SK-N-SH (cell line): Measurements from ENCODE around the gene TOX4. TPM values are rescaled to one million over a fixed set of nuclear protein-coding genes. Genes with fewer than 3 reads are reported as not detected.

Source experiments
- CTCF ChIA-PET: fragments of 300-600, 350-600 bp; formaldehyde crosslinking; extraction: SDS; loops from one replicate; lab custom pipeline; 2021; lab: Yijun Ruan, JAX
- POLR2A ChIA-PET: fragments of 350-600 bp; sonication (Branson Sonifier 250); formaldehyde crosslinking; extraction: SDS; loops from one replicate; lab custom pipeline; 2020; ENCODE audit warnings: antibody characterized with exemption, inconsistent platforms; lab: Yijun Ruan, JAX
- DNase-seq: peaks from one replicate; pipeline ENCODE4 v3.0.0; 2012
- H2AFZ ChIP-seq: fragments of 200-600 bp; sonication (generic); 2 replicates; pipeline ENCODE4 v1.8.1; 2016; ENCODE audit warnings: antibody characterized with exemption, mild to moderate bottlenecking, low read depth
- H3F3A ChIP-seq: fragments of 200-600 bp; sonication (generic); replicated peaks from 2 replicates; pipeline ENCODE3; 2016; ENCODE audit warnings: antibody characterized with exemption, mild to moderate bottlenecking; ENCODE audit not compliant: insufficient read depth
- H3K27ac ChIP-seq, 2 experiments: fragments of 200-500 bp in 1 of 2; fragments of 200-600 bp in 1 of 2; sonication (Bioruptor generic) in 1 of 2; sonication (generic), shearing (Covaris generic) in 1 of 2; 2 replicates each; pipeline versions ENCODE4 v1.5.1 to v1.6.1; 2014 to 2016; ENCODE audit warnings: low read depth in 2 of 2, inconsistent platforms in 1 of 2, low read length in 1 of 2, mild to moderate bottlenecking in 1 of 2, mixed read lengths in 1 of 2
- H3K27me3 ChIP-seq: fragments of 200-600 bp; sonication (generic), shearing (Covaris generic); 2 replicates; pipeline ENCODE4 v1.6.1; 2016; ENCODE audit warnings: mixed run types; ENCODE audit not compliant: insufficient read depth
- H3K36me3 ChIP-seq, 2 experiments: fragments of 200-500 bp in 1 of 2; fragments of 200-600 bp in 1 of 2; sonication (Bioruptor generic) in 1 of 2; sonication (generic) in 1 of 2; replicated peaks in 1 of 2; 2 replicates each; pipeline versions ENCODE3 to v1.5.1; 2014 to 2016; ENCODE audit warnings: low read length in 1 of 2, mild to moderate bottlenecking in 1 of 2; ENCODE audit not compliant: insufficient read depth in 2 of 2, control insufficient read depth in 1 of 2
- H3K4me1 ChIP-seq, 2 experiments: fragments of 200-500 bp in 1 of 2; fragments of 200-600 bp in 1 of 2; sonication (Bioruptor generic) in 1 of 2; sonication (generic), shearing (Covaris generic) in 1 of 2; 2 replicates each; pipeline versions ENCODE4 v1.5.1 to v1.6.1; 2014 to 2016; ENCODE audit warnings: low read depth in 1 of 2, low read length in 1 of 2, mixed run types in 1 of 2; ENCODE audit not compliant: insufficient read depth in 2 of 2, control insufficient read depth in 1 of 2
- H3K4me2 ChIP-seq: fragments of 200-600 bp; sonication (generic), shearing (Covaris generic); 2 replicates; pipeline ENCODE4 v1.6.1; 2017; ENCODE audit warnings: mixed run types
- H3K4me3 ChIP-seq, 2 experiments: fragments of 200-500 bp in 1 of 2; fragments of 200-600 bp in 1 of 2; sonication (Bioruptor generic) in 1 of 2; sonication (generic), shearing (Covaris generic) in 1 of 2; 2 replicates each; pipeline versions ENCODE4 v1.5.1 to v1.8.1; 2014 to 2016; ENCODE audit warnings: low read depth in 2 of 2, inconsistent platforms in 1 of 2, low read length in 1 of 2, mild to moderate bottlenecking in 1 of 2, mixed read lengths in 1 of 2, moderate library complexity in 1 of 2
- H3K79me2 ChIP-seq: fragments of 200-600 bp; sonication (generic); 2 replicates; pipeline ENCODE4 v1.8.1; 2017; ENCODE audit warnings: mild to moderate bottlenecking; ENCODE audit not compliant: insufficient read depth
- H3K9ac ChIP-seq: fragments of 200-600 bp; sonication (generic); 2 replicates; pipeline ENCODE4 v1.6.1; 2017; ENCODE audit warnings: mixed run types
- H3K9me2 ChIP-seq: fragments of 200-600 bp; sonication (generic); 2 replicates; pipeline ENCODE4 v1.6.1; 2017; ENCODE audit warnings: mixed run types
- H3K9me3 ChIP-seq: fragments of 200-600 bp; sonication (generic); 2 replicates; pipeline ENCODE4 v1.6.1; 2017; ENCODE audit warnings: mixed run types, mild to moderate bottlenecking, moderate library complexity
- H4K20me1 ChIP-seq: fragments of 200-600 bp; sonication (generic); 2 replicates; pipeline ENCODE4 v1.6.1; 2017; ENCODE audit warnings: mild to moderate bottlenecking, mixed run types; ENCODE audit not compliant: insufficient read depth
- JUND ChIP-seq: IDR thresholded peaks from 2 replicates; pipeline ENCODE4 v1.4.0; 2012
- MEF2A ChIP-seq: IDR thresholded peaks from 2 replicates; pipeline ENCODE4 v1.4.0; 2012; ENCODE audit warnings: low read depth, borderline replicate concordance
- RAD21 ChIP-seq: IDR thresholded peaks from 2 replicates; pipeline ENCODE4 v1.6.1; 2012; ENCODE audit warnings: mild to moderate bottlenecking, low read length
- WGBS: methylation state at CpG from one replicate; pipeline ENCODE4 v1.1.6; 2017; ENCODE audit warnings: low lambda C conversion rate; 5-methylcytosine and 5-hydroxymethylcytosine counted together
- polyA plus RNA-seq, 3 experiments: library from polyadenylated mRNA; depleted of rRNA; stranded (reverse); fragments of >200 nt; gene quantifications; 2 replicates each; pipeline ENCODE4 v1.2.3, GENCODE V29; 2012
- TF ChIP-seq, protein P1 (sequence below): IDR thresholded peaks from 2 replicates; pipeline ENCODE4; 2012
- TF ChIP-seq, protein P2 (sequence below): fragments of 200-600 bp; sonication (generic); IDR thresholded peaks from 2 replicates; pipeline ENCODE4 v1.6.1; 2017; ENCODE audit warnings: antibody characterized with exemption, mild to moderate bottlenecking, moderate library complexity
- TF ChIP-seq, protein P3 (sequence below): IDR thresholded peaks from 2 replicates; pipeline ENCODE4 v1.4.0; 2012; ENCODE audit warnings: low read depth, borderline replicate concordance

TOX4 gene
- polyA plus RNA-seq, 1 of the 3 experiments (the other 2 are of a cell fraction), result 52.3 TPM

DNA sequence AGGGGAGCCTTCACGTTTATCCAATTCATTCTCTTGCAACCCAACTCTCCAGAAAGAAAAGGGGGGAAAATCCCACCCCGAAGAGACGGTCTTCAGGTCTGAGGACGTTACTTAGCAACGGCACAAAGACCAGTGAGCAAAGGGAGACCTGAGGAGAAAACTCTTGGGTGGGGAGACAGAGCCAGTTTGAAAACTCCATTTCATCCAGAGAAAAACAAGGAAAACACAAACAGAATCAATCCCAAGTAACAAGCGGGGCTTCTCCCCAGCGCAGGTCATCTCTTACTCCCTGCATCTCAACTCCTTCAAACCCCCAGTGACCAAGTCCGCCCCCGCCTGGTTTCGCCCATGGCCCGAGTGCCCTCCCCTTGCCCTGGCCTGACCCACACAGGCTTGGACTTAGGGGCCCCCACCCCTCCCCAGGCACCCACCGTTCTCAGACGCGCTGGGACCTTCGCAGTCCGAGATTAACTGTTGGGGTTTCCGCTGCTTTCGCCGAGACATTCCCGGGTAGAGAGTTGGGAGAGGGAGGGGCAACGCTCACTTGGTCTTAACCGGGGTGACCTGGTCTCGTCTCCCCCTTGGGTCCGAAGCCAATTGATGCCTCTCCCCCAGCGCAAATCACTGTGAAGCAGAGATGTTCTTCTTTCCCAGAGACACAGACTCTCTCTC, 59.6 kb downstream of the TOX4 start:
- Histone ChIP-seq H3K4me3 (peak overlapping the region; percentile 45 to 60), H3K27me3 (peaks cover 37% of the 10 kb centered on the region), H3K9ac (no peak overlapping the region), H3K36me3 (no peaks in the 10 kb centered on the region), H3K79me2 (no peaks in the 10 kb centered on the region), H3K27ac (no peak overlapping the region), H3F3A (no peaks in the 10 kb centered on the region), H2AFZ (peak overlapping the region; percentile 51; the same call in 1 of the 2 replicates), H3K4me2 (peak overlapping the region; percentile 77), H3K9me2 (no peaks in the 10 kb centered on the region), H4K20me1 (no peaks in the 10 kb centered on the region), H3K9me3 (no peaks in the 10 kb centered on the region), H3K4me1 (peaks cover 4 to 8% of the 10 kb centered on the region in 2 experiments; a peak in 2 of 4 replicates)
- POLR2A ChIA-PET, result no interaction called here
- WGBS, result 17% methylated on average over 19 of the region's 25 CpGs
- TF ChIP-seq, protein P1, sequence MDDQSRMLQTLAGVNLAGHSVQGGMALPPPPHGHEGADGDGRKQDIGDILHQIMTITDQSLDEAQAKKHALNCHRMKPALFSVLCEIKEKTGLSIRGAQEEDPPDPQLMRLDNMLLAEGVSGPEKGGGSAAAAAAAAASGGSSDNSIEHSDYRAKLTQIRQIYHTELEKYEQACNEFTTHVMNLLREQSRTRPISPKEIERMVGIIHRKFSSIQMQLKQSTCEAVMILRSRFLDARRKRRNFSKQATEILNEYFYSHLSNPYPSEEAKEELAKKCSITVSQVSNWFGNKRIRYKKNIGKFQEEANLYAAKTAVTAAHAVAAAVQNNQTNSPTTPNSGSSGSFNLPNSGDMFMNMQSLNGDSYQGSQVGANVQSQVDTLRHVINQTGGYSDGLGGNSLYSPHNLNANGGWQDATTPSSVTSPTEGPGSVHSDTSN, result no peak
- no peak for DNase-seq
- CTCF ChIA-PET, result interaction anchor here (1.0 to 1.3 kb wide), 2 partner anchors 21 to 38 kb away, joined by 3 to 4 read pairs; no protein-coding TSS in a partner anchor

DNA sequence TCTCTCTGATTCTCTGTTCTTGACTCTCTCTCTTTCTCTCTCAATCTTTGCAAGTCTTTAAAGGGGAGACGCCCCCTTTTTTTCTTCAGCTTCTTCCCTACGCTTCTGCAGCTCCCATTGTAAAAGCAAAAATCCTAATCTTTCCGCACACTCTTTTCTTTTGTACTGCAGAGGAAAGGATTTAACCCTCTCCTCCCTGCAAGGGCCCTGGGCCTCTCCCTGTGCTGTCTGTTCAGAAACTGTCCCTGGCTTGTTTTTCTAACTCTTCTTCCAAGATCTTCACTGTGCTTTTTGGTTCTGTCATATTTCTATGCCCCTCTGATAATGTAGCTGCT, 60.1 kb downstream of the TOX4 start:
- 36% methylated on average over 3 of the region's 3 CpGs for WGBS
- no peaks in the 10 kb centered on the region for H4K20me1 ChIP-seq
- H3K9me2 ChIP-seq, result no peaks in the 10 kb centered on the region
- no peaks in the 10 kb centered on the region for H3F3A ChIP-seq
- peaks cover 37% of the 10 kb centered on the region for H3K27me3 ChIP-seq
- peaks cover 3 to 8% of the 10 kb centered on the region in 2 experiments; a peak in 2 of 4 replicates for H3K4me1 ChIP-seq
- no peaks in the 10 kb centered on the region for H3K79me2 ChIP-seq
- H3K4me3 ChIP-seq, result peak overlapping the region; percentile 45 to 60; a peak in 3 of 4 replicates
- no peak for TF ChIP-seq MEF2A
- TF ChIP-seq JUND, result no peak
- TF ChIP-seq, protein P2, sequence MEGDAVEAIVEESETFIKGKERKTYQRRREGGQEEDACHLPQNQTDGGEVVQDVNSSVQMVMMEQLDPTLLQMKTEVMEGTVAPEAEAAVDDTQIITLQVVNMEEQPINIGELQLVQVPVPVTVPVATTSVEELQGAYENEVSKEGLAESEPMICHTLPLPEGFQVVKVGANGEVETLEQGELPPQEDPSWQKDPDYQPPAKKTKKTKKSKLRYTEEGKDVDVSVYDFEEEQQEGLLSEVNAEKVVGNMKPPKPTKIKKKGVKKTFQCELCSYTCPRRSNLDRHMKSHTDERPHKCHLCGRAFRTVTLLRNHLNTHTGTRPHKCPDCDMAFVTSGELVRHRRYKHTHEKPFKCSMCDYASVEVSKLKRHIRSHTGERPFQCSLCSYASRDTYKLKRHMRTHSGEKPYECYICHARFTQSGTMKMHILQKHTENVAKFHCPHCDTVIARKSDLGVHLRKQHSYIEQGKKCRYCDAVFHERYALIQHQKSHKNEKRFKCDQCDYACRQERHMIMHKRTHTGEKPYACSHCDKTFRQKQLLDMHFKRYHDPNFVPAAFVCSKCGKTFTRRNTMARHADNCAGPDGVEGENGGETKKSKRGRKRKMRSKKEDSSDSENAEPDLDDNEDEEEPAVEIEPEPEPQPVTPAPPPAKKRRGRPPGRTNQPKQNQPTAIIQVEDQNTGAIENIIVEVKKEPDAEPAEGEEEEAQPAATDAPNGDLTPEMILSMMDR, result no peak
- no peak for TF ChIP-seq RAD21
- TF ChIP-seq, protein P3, sequence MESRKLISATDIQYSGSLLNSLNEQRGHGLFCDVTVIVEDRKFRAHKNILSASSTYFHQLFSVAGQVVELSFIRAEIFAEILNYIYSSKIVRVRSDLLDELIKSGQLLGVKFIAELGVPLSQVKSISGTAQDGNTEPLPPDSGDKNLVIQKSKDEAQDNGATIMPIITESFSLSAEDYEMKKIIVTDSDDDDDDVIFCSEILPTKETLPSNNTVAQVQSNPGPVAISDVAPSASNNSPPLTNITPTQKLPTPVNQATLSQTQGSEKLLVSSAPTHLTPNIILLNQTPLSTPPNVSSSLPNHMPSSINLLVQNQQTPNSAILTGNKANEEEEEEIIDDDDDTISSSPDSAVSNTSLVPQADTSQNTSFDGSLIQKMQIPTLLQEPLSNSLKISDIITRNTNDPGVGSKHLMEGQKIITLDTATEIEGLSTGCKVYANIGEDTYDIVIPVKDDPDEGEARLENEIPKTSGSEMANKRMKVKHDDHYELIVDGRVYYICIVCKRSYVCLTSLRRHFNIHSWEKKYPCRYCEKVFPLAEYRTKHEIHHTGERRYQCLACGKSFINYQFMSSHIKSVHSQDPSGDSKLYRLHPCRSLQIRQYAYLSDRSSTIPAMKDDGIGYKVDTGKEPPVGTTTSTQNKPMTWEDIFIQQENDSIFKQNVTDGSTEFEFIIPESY, result no peak
- no peak overlapping the region for H3K9ac ChIP-seq
- POLR2A ChIA-PET, result no interaction called here
- no peak for DNase-seq
- H3K27ac ChIP-seq, result no peak overlapping the region
- no peaks in the 10 kb centered on the region for H3K9me3 ChIP-seq
- CTCF ChIA-PET, result interaction anchor here (1.0 kb wide), 1 partner anchor 38 kb away, joined by 4 read pairs; no protein-coding TSS in a partner anchor
- H3K4me2 ChIP-seq, result peak overlapping the region; percentile 77
- H2AFZ ChIP-seq, result peak overlapping the region; percentile 51; the same call in 1 of the 2 replicates
- no peaks in the 10 kb centered on the region for H3K36me3 ChIP-seq
